Mesothelial cell of epicardium (in vitro differentiated cells): ENCODE measurements around the gene CASZ1. TPM values are rescaled to one million over a fixed set of nuclear protein-coding genes. Genes with fewer than 3 reads are reported as not detected.

Experiments used
- DNase-seq, 2 experiments: peaks; one replicate each; pipeline ENCODE4 v3.0.0; 2021; ENCODE audit warnings: low spot score in 2 of 2; ENCODE audit not compliant: unreplicated experiment in 2 of 2
- H3K27ac Mint-ChIP-seq: 2 replicates; pipeline ENCODE4 v1.8.0; 2021; ENCODE audit warnings: mixed read lengths
- H3K27me3 Mint-ChIP-seq: 2 replicates; pipeline ENCODE4 v1.8.0; 2021; ENCODE audit warnings: low read depth, mixed read lengths
- H3K36me3 Mint-ChIP-seq: 2 replicates; pipeline ENCODE4 v1.8.0; 2021; ENCODE audit warnings: mixed read lengths
- H3K4me1 Mint-ChIP-seq: 2 replicates; pipeline ENCODE4 v1.8.0; 2021; ENCODE audit warnings: mixed read lengths
- H3K4me3 Mint-ChIP-seq: 2 replicates; pipeline ENCODE4 v1.8.0; 2021; ENCODE audit warnings: mild to moderate bottlenecking, moderate library complexity, mixed read lengths
- H3K9me3 Mint-ChIP-seq: 2 replicates; pipeline ENCODE4 v1.8.0; 2021; ENCODE audit warnings: mixed read lengths
- CTCF ChIP-seq: fragments of 200-600 bp; sonication (generic); IDR thresholded peaks from one replicate; pipeline ENCODE4 v1.5.0; 2021; ENCODE audit warnings: antibody characterized with exemption; ENCODE audit not compliant: unreplicated experiment
- total RNA-seq: library from RNA; stranded (reverse); gene quantifications from 3 replicates; pipeline ENCODE4 v1.2.1, GENCODE V29; 2021

The CASZ1 gene
- total RNA-seq, 1 donor from 2014 or later, result 8.9 TPM

- no peak overlapping the region for H3K4me3 Mint-ChIP-seq
- H3K27ac Mint-ChIP-seq, result no peak overlapping the region
- no peaks in the 10 kb centered on the region for H3K9me3 Mint-ChIP-seq
- no peak for TF ChIP-seq CTCF
- H3K4me1 Mint-ChIP-seq, result peaks cover 23% of the 10 kb centered on the region
- peaks cover 33% of the 10 kb centered on the region for H3K27me3 Mint-ChIP-seq
- no peak for DNase-seq
- H3K36me3 Mint-ChIP-seq, result no peaks in the 10 kb centered on the region
Observed at GRCh38 chr1:10708757-10709156, 87.7 kb downstream of the CASZ1 start.

- Mint-ChIP-seq H3K27ac (no peak overlapping the region), H3K9me3 (no peaks in the 10 kb centered on the region), H3K36me3 (no peaks in the 10 kb centered on the region), H3K27me3 (peaks cover 35% of the 10 kb centered on the region), H3K4me1 (peaks cover 29% of the 10 kb centered on the region), H3K4me3 (no peak overlapping the region)
- DNase-seq, result no peak
- TF ChIP-seq CTCF, result no peak
Observed at GRCh38 chr1:10707208-10707607, 89.2 kb downstream of the CASZ1 start.

- H3K36me3 Mint-ChIP-seq, result no peaks in the 10 kb centered on the region
- no peak for DNase-seq
- H3K4me1 Mint-ChIP-seq, result peaks cover 29% of the 10 kb centered on the region
- no peak for TF ChIP-seq CTCF
- no peak overlapping the region for H3K4me3 Mint-ChIP-seq
- H3K27me3 Mint-ChIP-seq, result peaks cover 33% of the 10 kb centered on the region
- H3K27ac Mint-ChIP-seq, result no peak overlapping the region
- no peaks in the 10 kb centered on the region for H3K9me3 Mint-ChIP-seq
Observed at GRCh38 chr1:10706376-10706913, 90.0 kb downstream of the CASZ1 start.

- Mint-ChIP-seq H3K4me1 (peaks cover 29% of the 10 kb centered on the region), H3K4me3 (no peak overlapping the region), H3K9me3 (no peaks in the 10 kb centered on the region), H3K36me3 (no peaks in the 10 kb centered on the region), H3K27ac (no peak overlapping the region), H3K27me3 (peaks cover 33% of the 10 kb centered on the region)
- no peak for DNase-seq
- TF ChIP-seq CTCF, result no peak
Observed at GRCh38 chr1:10705953-10706352, 90.5 kb downstream of the CASZ1 start.

- no peaks in the 10 kb centered on the region for H3K36me3 Mint-ChIP-seq
- no peaks in the 10 kb centered on the region for H3K9me3 Mint-ChIP-seq
- peak in 1 of 2 experiments; percentile 58 for DNase-seq
- peaks cover 42% of the 10 kb centered on the region for H3K27me3 Mint-ChIP-seq
- H3K27ac Mint-ChIP-seq, result no peak overlapping the region
- H3K4me1 Mint-ChIP-seq, result peaks cover 36% of the 10 kb centered on the region
- TF ChIP-seq CTCF, result no peak
- no peak overlapping the region for H3K4me3 Mint-ChIP-seq
Observed at GRCh38 chr1:10704368-10704882, 92.0 kb downstream of the CASZ1 start.
